ENCODE results near the gene S1PR2. TPM values are rescaled to one million over a fixed set of nuclear protein-coding genes. Genes with fewer than 3 reads are reported as not detected.

The S1PR2 gene
- polyA plus RNA-seq, 1 experiment = 19.7 TPM

GRCh38 chr19:10190026-10190425 lies 41.1 kb downstream of the S1PR2 start:
- ChIA-PET POLR2A (interaction anchor here (0.6 kb wide), 2 partner anchors 42 to 48 kb away, joined by 3 to 4 read pairs; no protein-coding TSS in a partner anchor), CTCF (interaction anchor here (1.7 kb wide), 1 partner anchor 60 kb away, joined by 7 read pairs; no protein-coding TSS in a partner anchor)
- no peak overlapping the region for H3K27ac ChIP-seq (ENCODE audit: low read depth, low read length)
- TF ChIP-seq, protein P1, sequence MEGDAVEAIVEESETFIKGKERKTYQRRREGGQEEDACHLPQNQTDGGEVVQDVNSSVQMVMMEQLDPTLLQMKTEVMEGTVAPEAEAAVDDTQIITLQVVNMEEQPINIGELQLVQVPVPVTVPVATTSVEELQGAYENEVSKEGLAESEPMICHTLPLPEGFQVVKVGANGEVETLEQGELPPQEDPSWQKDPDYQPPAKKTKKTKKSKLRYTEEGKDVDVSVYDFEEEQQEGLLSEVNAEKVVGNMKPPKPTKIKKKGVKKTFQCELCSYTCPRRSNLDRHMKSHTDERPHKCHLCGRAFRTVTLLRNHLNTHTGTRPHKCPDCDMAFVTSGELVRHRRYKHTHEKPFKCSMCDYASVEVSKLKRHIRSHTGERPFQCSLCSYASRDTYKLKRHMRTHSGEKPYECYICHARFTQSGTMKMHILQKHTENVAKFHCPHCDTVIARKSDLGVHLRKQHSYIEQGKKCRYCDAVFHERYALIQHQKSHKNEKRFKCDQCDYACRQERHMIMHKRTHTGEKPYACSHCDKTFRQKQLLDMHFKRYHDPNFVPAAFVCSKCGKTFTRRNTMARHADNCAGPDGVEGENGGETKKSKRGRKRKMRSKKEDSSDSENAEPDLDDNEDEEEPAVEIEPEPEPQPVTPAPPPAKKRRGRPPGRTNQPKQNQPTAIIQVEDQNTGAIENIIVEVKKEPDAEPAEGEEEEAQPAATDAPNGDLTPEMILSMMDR (IDR thresholded peaks at IDR 0.05; ENCODE audit: low read depth, low read length) = no peak
- H3K27me3 ChIP-seq (ENCODE audit: control insufficient read depth, insufficient read depth, low read length) = no peaks in the 10 kb centered on the region
- H3K9me3 ChIP-seq (ENCODE audit: control insufficient read depth, insufficient read depth, low read length) = peaks cover 4% of the 10 kb centered on the region; the same call in 1 of the 2 replicates
- DNase-seq (ENCODE audit: low read depth, low spot score) = no peak
- H3K4me3 ChIP-seq (ENCODE audit: low read depth, low read length) = no peak overlapping the region

- Histone ChIP-seq H3K27me3 (ENCODE audit: control insufficient read depth, insufficient read depth, low read length) (no peaks in the 10 kb centered on the region), H3K4me3 (ENCODE audit: low read depth, low read length) (no peak overlapping the region), H3K9me3 (ENCODE audit: control insufficient read depth, insufficient read depth, low read length) (peaks cover 4% of the 10 kb centered on the region; the same call in 1 of the 2 replicates), H3K27ac (ENCODE audit: low read depth, low read length) (no peak overlapping the region)
- CTCF ChIA-PET = interaction anchor here (1.7 kb wide), 1 partner anchor 60 kb away, joined by 7 read pairs; no protein-coding TSS in a partner anchor
- POLR2A ChIA-PET = no interaction called here
- no peak for DNase-seq (ENCODE audit: low read depth, low spot score)
- TF ChIP-seq, protein P1 (IDR thresholded peaks at IDR 0.05; ENCODE audit: low read depth, low read length) = no peak
Measured at GRCh38 chr19:10189616-10190015, 41.5 kb downstream of the S1PR2 start.

- H3K27ac ChIP-seq (ENCODE audit: low read depth, low read length) = no peak overlapping the region
- no peak for DNase-seq (ENCODE audit: low read depth, low spot score)
- H3K27me3 ChIP-seq (ENCODE audit: control insufficient read depth, insufficient read depth, low read length) = no peaks in the 10 kb centered on the region
- CTCF ChIA-PET = interaction anchor here (0.6 to 1.9 kb wide), 2 partner anchors 63 to 272 kb away, joined by 7 read pairs; no protein-coding TSS in a partner anchor
- no peak overlapping the region for H3K4me3 ChIP-seq (ENCODE audit: low read depth, low read length)
- TF ChIP-seq, protein P1 (IDR thresholded peaks at IDR 0.05; ENCODE audit: low read depth, low read length) = no peak
- POLR2A ChIA-PET = no interaction called here
- no peaks in the 10 kb centered on the region for H3K9me3 ChIP-seq (ENCODE audit: control insufficient read depth, insufficient read depth, low read length)
Measured at GRCh38 chr19:10187315-10187714, 43.8 kb downstream of the S1PR2 start.

GRCh38 chr19:10184636-10185035 lies 46.5 kb downstream of the S1PR2 start:
- ChIA-PET CTCF (interaction anchor here (0.6 to 1.5 kb wide), 2 partner anchors 65 to 239 kb away, joined by 5 to 8 read pairs; no protein-coding TSS in a partner anchor), POLR2A (interaction anchor here (0.5 kb wide), 1 partner anchor 45 kb away, joined by 3 read pairs; no protein-coding TSS in a partner anchor)
- Histone ChIP-seq H3K27me3 (ENCODE audit: control insufficient read depth, insufficient read depth, low read length) (no peaks in the 10 kb centered on the region), H3K9me3 (ENCODE audit: control insufficient read depth, insufficient read depth, low read length) (no peaks in the 10 kb centered on the region), H3K4me3 (ENCODE audit: low read depth, low read length) (no peak overlapping the region), H3K27ac (ENCODE audit: low read depth, low read length) (no peak overlapping the region)
- DNase-seq (ENCODE audit: low read depth, low spot score) = no peak
- TF ChIP-seq, protein P1 (IDR thresholded peaks at IDR 0.05; ENCODE audit: low read depth, low read length) = no peak

DNA sequence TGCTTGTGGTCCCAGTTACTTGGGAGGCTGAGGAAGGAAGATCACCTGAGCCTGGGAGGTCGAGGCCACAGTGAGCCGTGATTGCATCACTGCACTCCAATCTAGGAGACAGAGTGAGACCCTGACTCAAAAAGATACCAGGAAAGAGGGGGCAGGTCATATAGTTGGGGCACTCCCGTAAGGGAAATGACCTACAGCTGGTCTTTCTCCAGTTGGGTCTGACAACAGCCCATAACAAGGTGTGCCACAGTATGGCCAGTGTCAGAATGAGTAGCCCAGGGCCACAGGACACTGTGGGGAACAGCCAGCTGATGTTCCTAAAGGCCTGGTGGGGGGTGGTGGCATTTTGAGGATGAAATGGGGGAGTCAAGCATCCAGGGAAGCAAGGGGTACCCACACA lies 47.2 kb downstream of the S1PR2 start:
- ChIA-PET POLR2A (no interaction called here), CTCF (interaction anchor here (0.6 to 1.5 kb wide), 3 partner anchors 66 to 240 kb away, joined by 3 to 8 read pairs (median 5); no protein-coding TSS in a partner anchor)
- no peak for DNase-seq (ENCODE audit: low read depth, low spot score)
- TF ChIP-seq, protein P1 (IDR thresholded peaks at IDR 0.05; ENCODE audit: low read depth, low read length) = no peak
- no peaks in the 10 kb centered on the region for H3K27me3 ChIP-seq (ENCODE audit: control insufficient read depth, insufficient read depth, low read length)
- no peak overlapping the region for H3K27ac ChIP-seq (ENCODE audit: low read depth, low read length)
- H3K9me3 ChIP-seq (ENCODE audit: control insufficient read depth, insufficient read depth, low read length) = no peaks in the 10 kb centered on the region
- no peak overlapping the region for H3K4me3 ChIP-seq (ENCODE audit: low read depth, low read length)
